HG03139 (cell line): Measurements from ENCODE around the gene DKKL1.
"Not testable (repeated sequence)": the region's sequence is repeated elsewhere in the genome, so short reads cannot be mapped to it uniquely, and the experiment has no call there.

ENCODE experiments used
- ATAC-seq: cut with Tn5 transposase; IDR thresholded peaks from one replicate; pipeline ENCODE4 v1.9.1; 2021; ENCODE audit not compliant: unreplicated experiment

The DKKL1 gene

DNA sequence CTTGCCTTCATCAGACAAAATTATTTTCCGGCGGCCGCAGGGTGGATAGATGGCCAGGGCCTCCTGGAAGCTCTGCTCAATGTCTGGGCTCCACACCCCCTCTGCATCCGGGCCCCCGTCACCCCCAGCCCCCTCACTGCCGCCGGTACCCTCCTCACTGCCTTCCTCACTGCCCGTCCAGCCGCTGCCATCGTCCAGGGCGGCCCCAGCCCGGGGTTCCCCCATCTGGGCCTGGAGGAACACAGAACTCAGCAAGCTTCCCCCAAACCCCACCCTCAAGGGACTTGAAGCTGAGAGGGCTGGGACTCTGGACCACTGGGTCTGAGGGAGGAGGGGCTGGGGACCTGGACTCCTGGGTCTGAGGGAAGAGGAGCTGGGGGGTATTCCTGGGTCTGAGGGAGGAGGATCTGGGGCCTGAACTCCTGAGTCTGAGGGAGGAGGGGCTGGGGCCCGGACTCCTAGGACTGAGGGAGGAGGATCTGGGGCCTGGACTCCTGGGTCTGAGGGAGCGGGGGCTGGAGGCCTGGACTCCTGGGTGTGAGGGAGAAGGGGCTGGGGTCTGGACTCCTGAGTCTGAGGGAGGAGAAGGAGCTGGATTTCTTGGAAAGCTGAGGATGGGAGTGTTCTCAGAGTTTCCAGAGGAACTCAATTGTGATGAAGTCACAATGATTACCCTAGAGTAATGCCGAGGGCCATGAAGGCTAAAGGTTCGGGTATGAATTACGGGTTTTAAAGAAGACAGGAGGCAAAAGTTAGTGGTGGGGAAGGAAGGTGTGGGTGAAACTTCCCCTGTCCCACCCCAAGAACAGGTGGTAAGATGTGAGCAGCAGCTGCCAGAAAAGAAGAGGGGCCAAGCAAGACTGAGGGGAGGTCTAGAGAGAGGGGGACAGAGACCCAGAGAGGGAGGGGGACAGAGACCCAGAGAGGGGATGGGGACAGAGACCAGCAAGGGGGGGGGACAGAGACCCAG lies 3.5 kb upstream of the DKKL1 start:
- ATAC-seq = no peak

DNA sequence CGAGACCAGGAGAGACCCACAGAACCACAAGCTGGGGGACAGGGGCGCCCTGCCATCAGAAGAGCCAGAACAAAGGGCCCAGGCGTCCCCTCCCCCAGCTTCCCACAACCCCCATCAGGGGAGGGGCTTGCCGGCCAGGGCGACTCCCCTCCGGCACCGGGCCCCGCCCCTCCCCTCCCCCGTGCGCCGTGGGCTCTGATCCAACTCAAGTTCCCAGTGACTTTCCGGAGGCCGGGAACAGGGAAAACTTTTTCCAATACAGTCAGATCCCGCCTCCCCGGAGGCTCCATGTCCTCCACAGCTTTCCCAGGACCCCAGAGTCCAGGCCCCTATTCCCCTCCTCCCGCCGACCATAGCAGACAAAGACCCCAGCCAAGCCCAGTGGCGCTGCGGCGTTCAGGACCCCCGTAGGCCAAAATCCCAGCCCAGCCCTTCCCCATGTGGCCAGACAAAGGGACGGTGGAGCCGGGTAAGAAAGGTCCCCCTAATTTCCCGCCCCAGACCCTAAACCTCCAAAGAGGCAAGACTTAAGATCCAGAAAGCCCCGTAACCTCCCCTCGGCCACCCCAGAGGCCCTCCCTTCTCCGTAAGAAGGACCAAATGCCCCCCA lies 2.1 kb upstream of the DKKL1 start:
- ATAC-seq = no peak

DNA sequence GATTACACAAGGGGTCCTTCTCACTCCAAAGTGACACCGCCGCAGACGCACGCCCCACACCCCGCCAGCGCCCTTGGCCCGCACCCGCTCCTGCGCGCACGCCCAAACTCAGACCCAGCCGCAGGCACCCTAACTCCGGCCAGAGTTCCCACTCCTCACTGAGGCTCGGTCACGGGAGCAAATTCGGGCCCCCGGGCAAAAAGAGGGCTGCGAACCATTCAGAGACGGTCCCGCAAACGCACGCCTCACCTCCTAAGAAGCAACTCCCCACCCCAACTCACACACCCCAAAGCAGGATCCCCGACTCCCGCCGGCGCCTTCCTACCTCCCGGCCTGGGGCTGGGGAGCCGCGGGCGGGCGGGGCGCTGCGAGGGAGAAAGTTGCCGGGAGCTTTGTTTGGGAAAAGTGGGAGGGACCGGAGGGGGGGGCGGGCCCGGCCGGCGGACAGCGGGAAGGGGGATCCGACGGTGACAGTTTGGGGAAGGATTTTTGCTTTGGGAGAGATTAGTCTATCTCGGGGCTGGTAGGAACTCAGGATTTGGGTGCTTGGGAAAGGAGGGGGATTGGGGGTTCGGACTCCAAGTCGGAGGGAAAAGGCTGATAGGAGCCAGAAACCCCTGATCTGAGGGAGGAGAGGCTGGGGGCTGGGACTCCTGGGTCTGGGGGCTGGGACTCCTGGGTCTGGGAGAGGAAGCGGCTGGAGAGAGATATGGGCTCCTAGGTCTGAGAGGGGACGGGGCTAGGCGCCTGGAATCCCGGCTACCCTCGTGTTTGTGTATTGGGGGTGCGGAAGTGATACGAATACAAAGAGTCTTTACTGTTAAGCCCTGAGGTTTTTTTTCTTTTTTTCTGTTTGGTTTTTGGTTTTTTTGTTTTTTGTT lies 1.4 kb upstream of the DKKL1 start, which contains the start of gene TEAD2:
Gene TEAD2, minus strand, starts transcription at position 369 of the 881 bp plus-strand sequence. CDS start 2,341 bp downstream, outside the sequence.
- ATAC-seq = no peak

DNA sequence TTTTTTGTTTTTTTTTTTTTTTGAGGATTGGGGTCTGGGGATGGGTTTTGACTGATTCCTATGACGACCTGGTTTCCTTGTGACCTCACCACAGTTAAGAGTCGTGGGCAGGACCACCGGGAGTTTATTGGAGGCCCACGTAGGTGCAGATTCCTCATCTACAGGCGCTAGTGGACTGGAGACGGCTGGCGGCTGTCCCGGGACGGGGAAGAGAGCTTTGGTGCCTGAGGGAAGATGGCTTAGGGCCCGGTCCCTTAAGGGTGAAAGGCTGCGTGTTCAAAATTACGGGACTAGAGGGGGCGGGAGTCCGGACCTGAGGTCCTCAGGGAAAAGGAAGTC lies 779 bp upstream of the DKKL1 start:
- ATAC-seq = no peak

- no peak for ATAC-seq
Observed at GRCh38 chr19:49364083-49364737, 533 bp downstream of the DKKL1 start.

DNA sequence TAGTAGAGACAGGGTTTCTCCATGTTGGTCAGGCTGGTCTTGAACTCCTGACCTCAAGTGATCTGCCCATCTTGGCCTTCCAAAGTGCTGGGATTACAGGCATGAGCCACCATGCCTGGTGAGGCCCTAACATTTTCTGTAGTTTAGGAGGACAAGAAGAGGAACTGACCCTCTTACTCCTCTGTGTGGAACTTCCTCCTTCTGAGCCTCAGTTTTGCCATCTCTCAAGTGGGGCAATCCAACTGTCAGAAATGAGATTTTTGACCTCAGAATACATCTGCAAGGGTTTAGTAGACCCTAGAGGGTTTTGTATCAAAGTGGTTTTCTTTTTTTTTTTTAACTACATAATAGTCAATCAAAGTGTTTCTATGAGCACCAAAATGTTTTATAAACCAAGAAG lies 2.4 kb downstream of the DKKL1 start:
- ATAC-seq = no peak

- no peak for ATAC-seq
Observed at GRCh38 chr19:49368711-49369358, 5.2 kb downstream of the DKKL1 start.

- no peak for ATAC-seq
Observed at GRCh38 chr19:49371184-49371583, 7.5 kb downstream of the DKKL1 start.

DNA sequence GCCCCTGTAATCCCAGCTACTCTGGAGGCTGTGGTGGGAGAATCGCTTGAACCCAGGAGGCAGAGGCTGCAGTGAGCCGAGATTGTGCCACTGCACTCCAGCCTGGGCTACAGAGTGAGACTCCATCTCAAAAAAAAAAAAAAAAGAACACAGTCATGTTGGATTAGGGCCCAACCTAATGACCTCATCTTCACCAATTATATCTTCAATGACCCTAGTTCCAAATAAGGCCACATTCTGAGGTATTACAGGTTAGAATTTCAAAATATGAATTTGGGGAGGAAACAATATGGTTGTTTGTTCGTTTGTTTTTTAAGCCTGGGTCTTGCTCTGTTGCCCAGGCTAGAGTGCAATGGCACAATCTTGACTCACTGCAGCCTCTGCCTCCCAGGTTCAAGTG lies 9.5 kb downstream of the DKKL1 start:
- ATAC-seq = not testable (repeated sequence)

GRCh38 chr19:49374665-49375434 lies 11.2 kb downstream of the DKKL1 start:
- no peak for ATAC-seq

GRCh38 chr19:49378512-49378911 lies 14.8 kb downstream of the DKKL1 start:
- ATAC-seq = no peak

GRCh38 chr19:49380391-49380790 lies 16.7 kb downstream of the DKKL1 start:
- no peak for ATAC-seq

GRCh38 chr19:49382639-49383038 lies 19.0 kb downstream of the DKKL1 start:
- no peak for ATAC-seq

DNA sequence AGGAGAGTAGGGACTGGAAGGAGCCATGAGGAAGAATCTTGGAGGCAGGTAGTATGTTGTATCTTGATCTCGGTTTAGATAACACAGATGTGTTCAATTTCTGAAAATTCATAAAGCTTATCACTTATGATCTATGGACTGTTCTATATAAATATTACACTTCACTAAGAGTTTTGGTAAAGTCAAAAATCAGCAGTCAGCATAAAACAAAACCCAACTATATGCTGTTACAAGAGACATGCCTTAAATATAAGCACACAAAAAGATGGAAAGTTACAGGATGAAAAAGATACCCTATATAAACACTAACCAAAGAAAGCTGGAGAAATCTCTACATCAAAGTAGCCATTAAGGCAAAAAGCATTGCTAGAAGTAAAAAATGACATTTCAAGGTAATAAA lies 19.9 kb downstream of the DKKL1 start:
- no peak for ATAC-seq

- ATAC-seq = no peak
Observed at GRCh38 chr19:49387936-49388372, 24.3 kb downstream of the DKKL1 start, which contains the start of gene KASH5. Gene KASH5, plus strand, starts transcription at chr19:49388249. Its CDS starts 2,635 bp downstream, at chr19:49390884.

DNA sequence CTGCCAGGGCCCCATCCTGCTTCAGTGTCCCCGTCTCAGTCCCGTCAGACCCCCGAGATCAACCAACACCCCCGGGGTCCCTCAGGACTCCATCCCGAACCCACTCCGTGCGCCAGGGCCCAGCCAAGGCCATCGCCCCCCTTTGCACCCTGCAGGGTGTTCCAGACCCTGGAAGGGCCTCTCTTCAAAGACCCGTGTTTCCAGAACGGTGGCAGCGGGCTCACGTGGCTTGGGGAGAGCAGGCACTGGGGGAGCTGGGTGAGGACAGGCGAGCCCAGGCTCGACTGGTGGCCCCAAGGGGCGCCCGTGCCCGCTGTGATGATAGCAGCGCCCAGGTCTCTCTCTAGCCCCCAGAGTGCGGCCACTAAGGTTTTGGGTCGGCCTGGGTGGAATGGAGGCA lies 25.7 kb downstream of the DKKL1 start:
- no peak for ATAC-seq

DNA sequence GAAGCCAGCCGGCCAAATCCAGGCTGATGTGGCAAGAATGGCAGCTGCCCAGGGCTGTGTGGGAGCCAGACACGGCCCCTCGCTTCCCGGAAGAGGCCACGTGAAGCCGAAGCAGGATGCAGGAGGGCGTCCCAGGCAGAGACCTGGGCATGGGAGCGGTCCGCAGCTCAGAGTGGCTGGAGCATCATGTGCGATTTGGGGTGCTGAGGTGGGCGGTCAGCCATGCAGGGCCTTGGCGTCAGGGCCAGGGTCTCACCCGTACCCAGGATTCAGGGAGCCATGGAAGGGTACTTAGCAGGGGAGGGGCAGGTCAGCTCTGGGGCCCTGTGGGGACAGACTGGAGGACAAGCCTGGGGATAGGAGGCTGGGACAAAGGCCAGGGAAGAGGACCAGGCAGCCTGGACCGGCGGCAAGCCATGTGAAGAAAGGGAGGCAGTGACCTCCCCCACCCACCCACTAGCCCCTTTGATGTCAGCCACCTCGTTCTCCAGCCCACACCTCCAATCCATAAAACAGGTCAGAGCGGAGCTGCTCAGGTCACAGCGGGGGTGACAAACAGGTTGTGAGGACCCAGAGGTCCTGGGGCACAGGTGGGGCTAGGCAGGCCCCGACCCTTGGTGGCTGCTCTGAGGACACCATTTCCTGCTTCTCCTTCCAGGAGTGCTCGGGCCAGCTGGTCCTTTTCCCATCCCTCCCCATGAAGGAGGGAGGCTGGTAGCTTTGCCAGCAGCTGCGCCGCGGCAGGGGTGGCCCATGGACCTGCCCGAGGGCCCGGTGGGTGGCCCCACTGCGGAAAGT lies 26.7 kb downstream of the DKKL1 start:
- ATAC-seq = no peak

DNA sequence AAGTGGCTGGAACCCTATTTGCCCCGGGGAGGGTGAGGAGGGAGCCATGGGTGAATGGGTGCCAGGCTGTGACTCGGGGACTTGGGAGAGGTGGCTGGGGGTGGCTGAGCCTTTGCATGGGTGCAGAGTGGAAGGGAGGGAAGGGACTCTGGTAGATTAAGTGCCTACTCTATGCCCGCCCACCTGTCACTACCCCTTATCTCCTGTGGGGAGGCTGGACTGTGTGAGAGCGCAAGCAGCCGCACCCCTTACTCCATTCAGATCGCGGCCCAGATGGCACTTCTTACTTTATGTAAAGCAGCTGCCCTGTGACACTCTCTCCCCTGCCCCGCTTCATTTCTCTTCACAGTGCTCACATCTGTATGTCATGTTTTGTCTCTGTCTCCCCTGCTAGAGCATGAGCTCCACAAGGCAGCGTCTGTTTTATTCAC lies 27.3 kb downstream of the DKKL1 start:
- ATAC-seq = no peak
